Hepatocyte (in vitro differentiated cells): ENCODE measurements around the gene PRKACG.

Experiments
- CTCF ChIP-seq: fragments of 200-600 bp; sonication (generic); IDR thresholded peaks from 2 replicates; pipeline ENCODE4 v1.5.1; 2016; ENCODE audit warnings: antibody characterized with exemption, mild to moderate bottlenecking; ENCODE audit not compliant: poor library complexity
- EZH2phosphoT487 ChIP-seq: fragments of 200-600 bp; sonication (generic); IDR thresholded peaks from one replicate; pipeline ENCODE4 v1.6.1; 2018; ENCODE audit warnings: antibody characterized with exemption, mild to moderate bottlenecking, low read depth, moderate library complexity; ENCODE audit not compliant: unreplicated experiment, severe bottlenecking

- TF ChIP-seq CTCF (no peak), EZH2phosphoT487 (no peak)
These were observed 49.8 kb downstream of the PRKACG start for GRCh38 chr9:68964102-68964541.
